Esophagus mucosa (tissue), 1 donor: ENCODE results near the gene PPP2R3C. TPM values are rescaled to one million over a fixed set of nuclear protein-coding genes. Genes with fewer than 3 reads are reported as not detected.
A peak's percentile ranks its signal among the peaks of the same experiment; 100 is the strongest.
"Not testable (repeated sequence)": the region's sequence is repeated elsewhere in the genome, so short reads cannot be mapped to it uniquely, and the experiment has no call there.

ENCODE experiments used
- ATAC-seq: fragments of 200-7000 bp; cut with Tn5 transposase; one replicate; pipeline ENCODE4 v1.9.1; 2020
- total RNA-seq: library from RNA; stranded (reverse); gene quantifications from one replicate; pipeline ENCODE4 v1.2.4, GENCODE V29; 2023
- donor health status: DM: yes; HTN: yes; CAD: no.

The PPP2R3C gene
- total RNA-seq, 1 donor from 2014 or later: 11.8 TPM

GRCh38 chr14:35051796-35052195, 70.0 kb downstream of the PPP2R3C start:
- peak; percentile 47 for ATAC-seq

- ATAC-seq: no peak
These were observed 71.1 kb downstream of the PPP2R3C start for GRCh38 chr14:35050652-35051051.

- ATAC-seq: no peak
These were observed 73.7 kb downstream of the PPP2R3C start for GRCh38 chr14:35047976-35048513.

- ATAC-seq: peak; percentile 59
These were observed 74.8 kb downstream of the PPP2R3C start for GRCh38 chr14:35046751-35047536.

- ATAC-seq: peak; percentile 99
These were observed 75.6 kb downstream of the PPP2R3C start, which contains the start of gene FAM177A1 for GRCh38 chr14:35046048-35046750. FAM177A1 (plus strand) TSS chr14:35046272; CDS start chr14:35046464, 192 bp downstream.

- no peak for ATAC-seq
These were observed 76.1 kb downstream of the PPP2R3C start for GRCh38 chr14:35045798-35046047.

- no peak for ATAC-seq
These were observed 76.6 kb downstream of the PPP2R3C start for GRCh38 chr14:35044939-35045797.

GRCh38 chr14:35043046-35043445, 78.7 kb downstream of the PPP2R3C start:
- ATAC-seq: no peak

GRCh38 chr14:35042632-35043031, 79.2 kb downstream of the PPP2R3C start:
- no peak for ATAC-seq

- not testable (repeated sequence) for ATAC-seq
These were observed 83.5 kb downstream of the PPP2R3C start for GRCh38 chr14:35038312-35038711.

Other genes with a start within 250 kb of the PPP2R3C start
- 34.6 TPM for gene BAZ1A, start 246.6 kb downstream of the PPP2R3C start, total RNA-seq
- gene SRP54, start 139.0 kb downstream of the PPP2R3C start, total RNA-seq: 26.6 TPM
- 51.0 TPM for gene FAM177A1, start 75.7 kb downstream of the PPP2R3C start, total RNA-seq
- gene PRORP, start 562 bp upstream of the PPP2R3C start, total RNA-seq: 17.5 TPM
- 188 TPM for gene PSMA6, start 170.4 kb upstream of the PPP2R3C start, total RNA-seq